Spleen (tissue), 13 donors: ENCODE measurements around the gene ADH7. TPM values are rescaled to one million over a fixed set of nuclear protein-coding genes. Genes with fewer than 3 reads are reported as not detected.

Experiments
- DNase-seq: peaks from one replicate; pipeline ENCODE4 v3.0.0-alpha.2; 2020
- H3K27ac ChIP-seq, 8 donors: fragments of 200-600 bp; sonication (generic) in 7 of 8; 1 replicate in 4 of 8; 2 replicates in 4 of 8; pipeline versions ENCODE4 v1.5.0 to v1.8.0; 2016 to 2021; ENCODE audit warnings: inconsistent platforms in 4 of 8, mild to moderate bottlenecking in 4 of 8, moderate library complexity in 1 of 8
- H3K27me3 ChIP-seq, 7 donors: fragments of 200-600 bp; sonication (generic) in 6 of 7; replicated peaks in 1 of 7; 1 replicate in 4 of 7; 2 replicates in 3 of 7; pipeline versions ENCODE4 v1.5.0 to v1.8.0; 2016 to 2021; ENCODE audit warnings: inconsistent platforms in 3 of 7, mild to moderate bottlenecking in 1 of 7
- H3K36me3 ChIP-seq, 6 donors: fragments of 200-600 bp; sonication (generic) in 5 of 6; 1 replicate in 4 of 6; 2 replicates in 2 of 6; pipeline versions ENCODE4 v1.5.0 to v1.8.0; 2016 to 2021; ENCODE audit warnings: inconsistent platforms in 2 of 6
- H3K4me1 ChIP-seq, 6 donors: fragments of 200-600 bp; sonication (generic) in 5 of 6; 1 replicate in 3 of 6; 2 replicates in 3 of 6; pipeline versions ENCODE4 v1.5.0 to v1.8.0; 2016 to 2021; ENCODE audit warnings: inconsistent platforms in 3 of 6
- H3K4me3 ChIP-seq, 8 donors: fragments of 200-600 bp; sonication (generic) in 7 of 8; 1 replicate in 4 of 8; 2 replicates in 4 of 8; pipeline versions ENCODE4 v1.5.0 to v1.8.0; 2016 to 2021; ENCODE audit warnings: inconsistent platforms in 4 of 8, mild to moderate bottlenecking in 4 of 8, moderate library complexity in 2 of 8
- H3K9me3 ChIP-seq, 8 donors: fragments of 200-600 bp; sonication (generic) in 7 of 8; 1 replicate in 4 of 8; 2 replicates in 4 of 8; pipeline versions ENCODE4 v1.5.0 to v1.8.0; 2016 to 2021; ENCODE audit warnings: inconsistent platforms in 4 of 8
- POLR2A ChIP-seq, 3 donors: fragments of 450-650 bp; IDR thresholded peaks; one replicate each; pipeline ENCODE4 v1.5.1; 2017; ENCODE audit warnings: antibody characterized with exemption in 3 of 3, mild to moderate bottlenecking in 1 of 3
- POLR2AphosphoS5 ChIP-seq, 3 donors: sonication (generic); formaldehyde crosslinking; IDR thresholded peaks; one replicate each; pipeline ENCODE4 v1.5.1; 2017; ENCODE audit warnings: antibody characterized with exemption in 3 of 3
- WGBS, 5 donors: extraction: QIAGEN DNeasy Blood & Tissue Kit in 3 of 5; methylation state at CpG; one replicate each; pipeline versions ENCODE4 v1.1.5 to v1.1.7; 2013 to 2018; 5-methylcytosine and 5-hydroxymethylcytosine counted together
- intact Hi-C: fragments of 100-400 bp; cut with DNase I; formaldehyde crosslinking; loops from one replicate; pipeline ENCODE4 v1.15.0; 2023; ENCODE audit warnings: low total_unique reads
- long read RNA-seq, 2 donors: transcript quantifications; one replicate each; lab custom pipeline, GENCODE V29; 2026
- polyA plus RNA-seq, 3 donors: library from polyadenylated mRNA; stranded (reverse); fragments of 200-250 nt; gene quantifications; one replicate each; pipeline ENCODE4 v1.2.1, GENCODE V29; 2013
- total RNA-seq, 7 donors: library from RNA; depleted of rRNA in 3 of 7; stranded (reverse); fragments of >200 nt in 3 of 7; fragmentation: NEBNext Ultra II Directional in 4 of 7; extraction: Animal tissue kit (Norgen Biotek cat#: 25700) in 4 of 7; gene quantifications; one replicate each; pipeline versions ENCODE4 v1.1.0 to v1.2.1, GENCODE V29; 2016 to 2021
- TF ChIP-seq, protein P1 (sequence below), 11 experiments: fragments of 200-600 bp in 7 of 11; fragments of 450-650 bp in 4 of 11; sonication (generic) in 4 of 11; IDR thresholded peaks in 8 of 11; conservative IDR thresholded peaks in 3 of 11; 1 replicate in 7 of 11; 2 replicates in 4 of 11; pipeline versions ENCODE4 v1.4.0 to v1.8.0; 2016 to 2021; ENCODE audit warnings: antibody characterized with exemption in 11 of 11, inconsistent platforms in 4 of 11, mild to moderate bottlenecking in 1 of 11
- donor health status: healthy with polysubstance abuse.
- donor health status: DM: no; HTN: no; CAD: no; lungs with moderate emphysema.
- donor health status: DM: no; HTN: no; CAD: no.
- donor health status: Bipolar disorder and iron deficiency.
- donor health status: healthy.
- donor health status: DM: no; HTN: no; CAD: no.
- donor health status: DM: yes; HTN: yes; CAD: no.

ADH7 gene
- total RNA-seq (not detected), polyA plus RNA-seq (under 1 TPM in 2 of 3 donors, not detected in 1; 0.02 to 0.06 TPM)
- long read RNA-seq, donor 1 = 0 reads
- long read RNA-seq, donor 2 = 0 reads

DNA sequence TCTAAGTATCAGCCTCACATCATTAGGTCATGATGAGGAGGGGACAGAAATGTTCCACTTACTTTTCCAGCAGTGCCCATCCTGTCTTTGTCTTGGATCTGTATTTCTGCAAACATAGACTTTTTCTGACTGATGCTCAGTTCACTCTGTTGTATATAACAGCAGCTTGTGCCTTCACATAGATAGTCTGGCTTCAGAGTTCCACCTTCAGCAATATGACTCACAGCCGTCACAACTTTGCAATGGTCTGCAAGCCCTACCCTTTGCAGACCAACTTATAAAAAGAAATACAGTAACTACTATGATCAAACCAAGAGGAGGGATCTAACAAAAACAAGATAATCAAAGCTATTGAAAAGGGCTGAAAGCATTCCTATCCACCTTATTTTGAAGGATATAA lies at the start of gene ADH7:
Gene ADH7, minus strand, starts transcription at position 189 of the 400 bp plus-strand sequence. Its CDS starts 109 bp downstream, at position 80.
- Histone ChIP-seq H3K36me3 (no peaks in the 10 kb centered on the region), H3K4me3 (no peak within 1 kb of the TSS), H3K27ac (no peak within 1 kb of the TSS), H3K4me1 (no peaks in the 10 kb centered on the region), H3K9me3 (no peaks in the 10 kb centered on the region), H3K27me3 (peaks cover 0 to 6% (median 0%) of the 10 kb centered on the region in 7 donors)
- DNase-seq = no peak
- no peak for TF ChIP-seq POLR2A (IDR thresholded peaks at IDR 0.05)
- no peak for TF ChIP-seq POLR2AphosphoS5 (IDR thresholded peaks at IDR 0.05)
- TF ChIP-seq, protein P1, sequence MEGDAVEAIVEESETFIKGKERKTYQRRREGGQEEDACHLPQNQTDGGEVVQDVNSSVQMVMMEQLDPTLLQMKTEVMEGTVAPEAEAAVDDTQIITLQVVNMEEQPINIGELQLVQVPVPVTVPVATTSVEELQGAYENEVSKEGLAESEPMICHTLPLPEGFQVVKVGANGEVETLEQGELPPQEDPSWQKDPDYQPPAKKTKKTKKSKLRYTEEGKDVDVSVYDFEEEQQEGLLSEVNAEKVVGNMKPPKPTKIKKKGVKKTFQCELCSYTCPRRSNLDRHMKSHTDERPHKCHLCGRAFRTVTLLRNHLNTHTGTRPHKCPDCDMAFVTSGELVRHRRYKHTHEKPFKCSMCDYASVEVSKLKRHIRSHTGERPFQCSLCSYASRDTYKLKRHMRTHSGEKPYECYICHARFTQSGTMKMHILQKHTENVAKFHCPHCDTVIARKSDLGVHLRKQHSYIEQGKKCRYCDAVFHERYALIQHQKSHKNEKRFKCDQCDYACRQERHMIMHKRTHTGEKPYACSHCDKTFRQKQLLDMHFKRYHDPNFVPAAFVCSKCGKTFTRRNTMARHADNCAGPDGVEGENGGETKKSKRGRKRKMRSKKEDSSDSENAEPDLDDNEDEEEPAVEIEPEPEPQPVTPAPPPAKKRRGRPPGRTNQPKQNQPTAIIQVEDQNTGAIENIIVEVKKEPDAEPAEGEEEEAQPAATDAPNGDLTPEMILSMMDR (IDR thresholded peaks at IDR 0.05 in 8 of 11, conservative IDR thresholded peaks at IDR 0.05 in 3 of 11) = no peak
- WGBS, 5 donors = 89 to 95% (median 93%) methylated on average over 1 of the region's 1 CpG
- intact Hi-C loops = no loop called here

DNA sequence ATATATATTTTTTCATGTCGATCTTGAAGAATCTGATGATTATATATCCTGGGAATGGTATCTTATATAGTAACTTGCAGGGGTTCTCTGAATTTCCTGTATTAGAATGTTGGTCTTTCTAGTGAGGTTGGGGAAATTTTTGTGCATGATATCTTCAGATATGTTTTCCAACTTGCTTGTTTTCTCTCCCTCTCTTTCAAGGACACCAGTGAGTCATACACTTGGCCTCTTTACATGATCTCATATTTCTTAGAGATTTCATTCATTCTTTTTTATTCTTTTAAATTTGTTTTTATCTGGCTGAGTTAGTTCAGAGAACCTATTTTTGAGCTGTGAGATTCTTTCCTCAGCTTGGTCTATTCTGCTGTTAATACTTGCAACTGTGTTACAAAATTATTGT lies 48.5 kb upstream of the ADH7 start:
- TF ChIP-seq, protein P1 (IDR thresholded peaks at IDR 0.05 in 8 of 11, conservative IDR thresholded peaks at IDR 0.05 in 3 of 11) = no peak
- TF ChIP-seq POLR2A (IDR thresholded peaks at IDR 0.05) (no peak), POLR2AphosphoS5 (IDR thresholded peaks at IDR 0.05) (no peak)
- intact Hi-C loops = no loop called here
- peaks cover 0 to 6% (median 0%) of the 10 kb centered on the region in 7 donors for H3K27me3 ChIP-seq
- WGBS, 5 donors = 74 to 90% (median 81%) methylated on average over 1 of the region's 1 CpG
- H3K36me3 ChIP-seq = no peaks in the 10 kb centered on the region
- H3K4me3 ChIP-seq = no peak overlapping the region
- H3K9me3 ChIP-seq = peaks cover 13 to 46% (median 42%) of the 10 kb centered on the region in 8 donors
- no peak for DNase-seq
- no peaks in the 10 kb centered on the region for H3K4me1 ChIP-seq
- no peak overlapping the region for H3K27ac ChIP-seq

DNA sequence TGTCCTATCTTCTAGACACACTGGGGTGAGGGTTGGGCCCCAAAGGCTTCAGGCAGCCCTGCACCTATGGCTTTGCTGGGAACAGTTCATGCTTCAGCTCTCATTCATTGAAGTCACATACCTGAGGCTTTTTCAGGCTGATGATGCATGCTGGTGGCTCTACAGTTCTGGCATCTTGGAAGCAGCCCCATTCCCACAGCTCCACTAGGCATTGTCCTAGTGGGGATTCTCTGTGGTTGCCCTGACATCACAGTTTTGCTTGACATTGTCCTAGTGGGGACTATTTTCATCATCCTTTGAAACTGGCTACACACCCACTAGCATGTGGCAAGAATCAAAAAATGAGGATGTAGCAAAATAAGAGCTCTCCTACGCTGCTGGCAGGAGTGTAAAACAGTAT lies 38.0 kb upstream of the ADH7 start:
- H3K27me3 ChIP-seq = peaks cover 0 to under 1% (median 0%) of the 10 kb centered on the region in 7 donors
- WGBS, 5 donors = 79 to 95% (median 88%) methylated on average over 1 of the region's 1 CpG
- intact Hi-C loops = no loop called here
- no peak for DNase-seq
- H3K36me3 ChIP-seq = no peaks in the 10 kb centered on the region
- H3K27ac ChIP-seq = no peak overlapping the region
- TF ChIP-seq POLR2AphosphoS5 (IDR thresholded peaks at IDR 0.05) (no peak), POLR2A (IDR thresholded peaks at IDR 0.05) (no peak)
- TF ChIP-seq, protein P1 (IDR thresholded peaks at IDR 0.05 in 8 of 11, conservative IDR thresholded peaks at IDR 0.05 in 3 of 11) = no peak
- H3K9me3 ChIP-seq = no peaks in the 10 kb centered on the region
- H3K4me1 ChIP-seq = no peaks in the 10 kb centered on the region
- no peak overlapping the region for H3K4me3 ChIP-seq

DNA sequence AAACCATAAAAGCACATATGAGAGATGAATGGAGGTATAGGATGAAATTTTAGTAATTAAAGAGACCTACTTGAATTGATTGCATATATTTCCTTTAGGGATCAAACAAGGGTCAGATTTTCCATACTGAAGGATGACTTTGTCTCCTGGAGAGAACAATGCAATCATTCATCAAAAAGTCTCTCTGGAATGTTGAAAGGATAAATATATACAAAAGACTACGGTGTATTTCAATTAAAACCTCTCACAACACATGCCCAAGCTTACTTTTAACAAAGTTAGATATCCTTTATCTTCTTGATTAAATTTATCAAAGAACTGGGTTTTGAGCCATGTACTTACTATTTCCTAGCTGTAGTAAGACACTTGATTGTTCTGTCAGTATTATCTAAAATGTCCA lies 36.8 kb upstream of the ADH7 start:
- no peaks in the 10 kb centered on the region for H3K9me3 ChIP-seq
- WGBS, 5 donors = 29 to 51% (median 35%) methylated on average over 1 of the region's 1 CpG
- peaks cover 0 to 6% (median 0%) of the 10 kb centered on the region in 7 donors for H3K27me3 ChIP-seq
- intact Hi-C loops = no loop called here
- no peak overlapping the region for H3K27ac ChIP-seq
- H3K4me3 ChIP-seq = no peak overlapping the region
- DNase-seq = no peak
- no peaks in the 10 kb centered on the region for H3K36me3 ChIP-seq
- H3K4me1 ChIP-seq = no peaks in the 10 kb centered on the region
- no peak for TF ChIP-seq POLR2A (IDR thresholded peaks at IDR 0.05)

DNA sequence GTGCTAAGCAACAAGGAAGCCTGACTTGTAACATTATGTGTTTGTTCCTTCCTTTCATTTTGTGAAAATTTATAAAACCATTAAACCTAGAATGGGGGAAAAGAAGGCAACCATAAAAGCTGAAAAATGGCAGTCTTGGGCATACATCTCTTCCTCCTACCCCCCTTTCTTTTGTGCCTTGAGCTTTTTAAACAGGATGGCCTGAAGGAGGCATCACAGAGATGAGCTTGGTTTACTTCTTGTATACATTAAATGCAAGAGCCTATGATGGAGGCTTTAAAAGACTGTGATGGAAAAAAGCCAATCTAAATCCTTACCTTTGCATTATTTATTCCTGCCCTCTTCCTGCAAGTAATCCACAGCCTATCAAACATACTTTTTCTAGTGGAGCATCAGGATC lies 36.2 kb upstream of the ADH7 start:
- TF ChIP-seq POLR2AphosphoS5 (IDR thresholded peaks at IDR 0.05) (no peak), POLR2A (IDR thresholded peaks at IDR 0.05) (no peak)
- TF ChIP-seq, protein P1 (IDR thresholded peaks at IDR 0.05 in 8 of 11, conservative IDR thresholded peaks at IDR 0.05 in 3 of 11) = no peak
- no peak for DNase-seq
- H3K9me3 ChIP-seq = no peaks in the 10 kb centered on the region
- no peak overlapping the region for H3K27ac ChIP-seq
- no peaks in the 10 kb centered on the region for H3K36me3 ChIP-seq
- no peaks in the 10 kb centered on the region for H3K4me1 ChIP-seq
- H3K4me3 ChIP-seq = no peak overlapping the region
- peaks cover 0 to 10% (median 0%) of the 10 kb centered on the region in 7 donors for H3K27me3 ChIP-seq
- intact Hi-C loops = no loop called here
